IMR-90 (cell line): ENCODE measurements around the gene ABCA3. TPM values are rescaled to one million over a fixed set of nuclear protein-coding genes. Genes with fewer than 3 reads are reported as not detected.

ENCODE experiments used
- ATAC-seq: fragments of 200-7000 bp; cut with Tn5 transposase; 2 replicates; pipeline ENCODE4 v1.9.1; 2020; ENCODE audit warnings: low read depth, mild to moderate bottlenecking, moderate library complexity
- BruUV-seq: library from RNA; stranded (reverse); fragments of 400-500 nt; replicated peaks from 2 replicates; lab custom pipeline; 2021; lab: Mats Ljungman, UMichigan
- CTCF ChIA-PET: fragments of 300-600 bp; formaldehyde crosslinking; extraction: SDS; loops from one replicate; lab custom pipeline; 2021; ENCODE audit warnings: antibody characterized with exemption; lab: Yijun Ruan, JAX
- POLR2A ChIA-PET: fragments of 300-600 bp; sonication (Branson Sonifier 250); formaldehyde crosslinking; loops from one replicate; lab custom pipeline; 2022; ENCODE audit warnings: antibody characterized with exemption; ENCODE audit not compliant: unreplicated experiment; lab: Charles Lee
- DNase-seq: peaks from one replicate; pipeline ENCODE4 v3.0.0; 2013
- H2AFZ ChIP-seq: replicated peaks from 2 replicates; pipeline ENCODE3; 2013; ENCODE audit warnings: low read length, mild to moderate bottlenecking; ENCODE audit not compliant: poor library complexity
- H2AK5ac ChIP-seq: 2 replicates; pipeline ENCODE4 v1.6.1; 2013; ENCODE audit warnings: low read depth, low read length, inconsistent platforms
- H2AK9ac ChIP-seq: replicated peaks from 2 replicates; pipeline ENCODE3; 2013; ENCODE audit warnings: mild to moderate bottlenecking, low read depth, low read length, moderate library complexity; ENCODE audit not compliant: poor library complexity
- H2BK120ac ChIP-seq: 2 replicates; pipeline ENCODE4 v1.6.1; 2013; ENCODE audit warnings: low read depth, low read length, inconsistent platforms
- H2BK15ac ChIP-seq: 3 replicates; pipeline ENCODE4 v1.6.1; 2013; ENCODE audit warnings: low read depth, low read length, inconsistent platforms
- H2BK20ac ChIP-seq: 2 replicates; pipeline ENCODE4 v1.6.1; 2013; ENCODE audit warnings: low read depth, mild to moderate bottlenecking, inconsistent platforms, low read length, moderate library complexity
- H2BK5ac ChIP-seq: 2 replicates; pipeline ENCODE4 v1.6.1; 2013; ENCODE audit warnings: mild to moderate bottlenecking, low read depth, low read length, inconsistent platforms; ENCODE audit not compliant: poor library complexity, severe bottlenecking
- H3K14ac ChIP-seq: replicated peaks from 2 replicates; pipeline ENCODE4 v1.6.1; 2013; ENCODE audit warnings: low read depth, low read length, inconsistent platforms
- H3K18ac ChIP-seq: 2 replicates; pipeline ENCODE4 v1.6.1; 2013; ENCODE audit warnings: low read depth, low read length, control low read depth
- H3K23ac ChIP-seq: 2 replicates; pipeline ENCODE4 v1.6.1; 2013; ENCODE audit warnings: low read depth, low read length, inconsistent platforms
- H3K27ac ChIP-seq: 2 replicates; pipeline ENCODE4 v1.5.1; 2013; ENCODE audit warnings: mild to moderate bottlenecking, control low read depth, low read length; ENCODE audit not compliant: insufficient read depth
- H3K27me3 ChIP-seq: 2 replicates; pipeline ENCODE4 v1.6.1; 2013; ENCODE audit warnings: low read length; ENCODE audit not compliant: control insufficient read depth, insufficient read depth
- H3K36me3 ChIP-seq: 2 replicates; pipeline ENCODE4 v1.6.1; 2013; ENCODE audit warnings: low read length, mixed read lengths; ENCODE audit not compliant: control insufficient read depth, insufficient read depth
- H3K4ac ChIP-seq: 2 replicates; pipeline ENCODE4 v1.6.1; 2013; ENCODE audit warnings: low read depth, low read length, inconsistent platforms
- H3K4me1 ChIP-seq: 2 replicates; pipeline ENCODE4 v1.6.1; 2013; ENCODE audit warnings: low read length, mixed read lengths; ENCODE audit not compliant: control insufficient read depth, insufficient read depth
- H3K4me2 ChIP-seq: 2 replicates; pipeline ENCODE4 v1.6.1; 2013; ENCODE audit warnings: low read depth, mild to moderate bottlenecking, control low read depth, low read length, moderate library complexity
- H3K4me3 ChIP-seq: 2 replicates; pipeline ENCODE4 v1.5.1; 2013; ENCODE audit warnings: low read depth, mild to moderate bottlenecking, control low read depth, low read length, moderate library complexity; ENCODE audit not compliant: insufficient read depth
- H3K56ac ChIP-seq: 2 replicates; pipeline ENCODE4 v1.6.1; 2013; ENCODE audit warnings: low read length, inconsistent platforms; ENCODE audit not compliant: insufficient read depth; ENCODE audit errors: extremely low read depth
- H3K79me1 ChIP-seq, 2 experiments: 2 replicates each; pipeline ENCODE4 v1.6.1; 2013; ENCODE audit warnings: low read length in 2 of 2, inconsistent platforms in 1 of 2, low read depth in 1 of 2
- H3K9ac ChIP-seq: 2 replicates; pipeline ENCODE4 v1.6.1; 2013; ENCODE audit warnings: low read depth, low read length, control low read depth
- H3K9me1 ChIP-seq: 2 replicates; pipeline ENCODE4 v1.6.1; 2013; ENCODE audit warnings: low read length, inconsistent platforms; ENCODE audit not compliant: insufficient read depth
- H3K9me3 ChIP-seq: 2 replicates; pipeline ENCODE4 v1.6.1; 2013; ENCODE audit warnings: low read length; ENCODE audit not compliant: control insufficient read depth, insufficient read depth
- H4K20me1 ChIP-seq: 2 replicates; pipeline ENCODE4 v1.6.1; 2013; ENCODE audit warnings: low read length, inconsistent platforms; ENCODE audit not compliant: insufficient read depth
- H4K5ac ChIP-seq: 2 replicates; pipeline ENCODE4 v1.6.1; 2013; ENCODE audit warnings: mild to moderate bottlenecking, low read depth, low read length, control low read depth
- H4K8ac ChIP-seq, 2 experiments: 2 replicates each; pipeline ENCODE4 v1.6.1; 2013; ENCODE audit warnings: low read depth in 2 of 2, low read length in 2 of 2, control low read depth in 1 of 2, inconsistent platforms in 1 of 2
- H4K91ac ChIP-seq: 2 replicates; pipeline ENCODE4 v1.6.1; 2013; ENCODE audit warnings: low read depth, low read length, inconsistent platforms; ENCODE audit not compliant: insufficient read depth
- CHD1 ChIP-seq: IDR thresholded peaks from 2 replicates; pipeline ENCODE4 v1.6.1; 2012; ENCODE audit warnings: low read depth, low read length, improper control_type of control experiment
- MAFK ChIP-seq: IDR thresholded peaks from 2 replicates; pipeline ENCODE4 v1.6.1; 2012; ENCODE audit warnings: low read depth, low read length, improper control_type of control experiment
- MAZ ChIP-seq: IDR thresholded peaks from 2 replicates; pipeline ENCODE4 v1.6.1; 2012; ENCODE audit warnings: low read depth, mild to moderate bottlenecking, low read length, improper control_type of control experiment, moderate library complexity, borderline replicate concordance
- MXI1 ChIP-seq: IDR thresholded peaks from 2 replicates; pipeline ENCODE4 v1.6.1; 2012; ENCODE audit warnings: low read depth, mild to moderate bottlenecking, low read length, moderate library complexity, borderline replicate concordance
- POLR2A ChIP-seq: IDR thresholded peaks from 2 replicates; pipeline ENCODE4 v1.6.1; 2012; ENCODE audit warnings: mild to moderate bottlenecking, low read depth, low read length
- RFX5 ChIP-seq: IDR thresholded peaks from 2 replicates; pipeline ENCODE4 v1.8.0; 2012; ENCODE audit warnings: low read depth, mild to moderate bottlenecking, low read length, moderate library complexity
- WGBS, 2 experiments: methylation state at CpG; one replicate each; pipeline versions ENCODE4 v1.1.5 to v1.1.7; 2013; ENCODE audit warnings: missing lambda C conversion rate in 2 of 2; ENCODE audit not compliant: insufficient read length in 1 of 2; ENCODE audit errors: extremely low coverage in 2 of 2; 5-methylcytosine and 5-hydroxymethylcytosine counted together
- dilution Hi-C: fragments of 300-500 bp; cut with HindIII; formaldehyde crosslinking; loops from one replicate; pipeline ENCODE4 v1.14.3; 2018; ENCODE audit warnings: low sequenced_read_pairs; ENCODE audit not compliant: unreplicated experiment
- in situ Hi-C: fragments of 300-500 bp; cut with MboI; formaldehyde crosslinking; loops from 3 replicates; pipeline ENCODE4 v1.14.3; 2019; ENCODE audit warnings: low sequenced_read_pairs, inconsistent platforms, mixed read lengths
- intact Hi-C: fragments of 100-400 bp; cut with micrococcal nuclease; formaldehyde crosslinking; loops from 2 replicates; pipeline ENCODE4 v1.10.0; 2022
- polyA plus RNA-seq, 3 experiments: library from polyadenylated mRNA; depleted of rRNA; stranded (reverse); fragments of >200 nt; gene quantifications; 2 replicates each; pipeline ENCODE4 v1.2.3, GENCODE V29; 2012; ENCODE audit warnings: low replicate concordance in 1 of 3
- total RNA-seq: library from RNA; depleted of rRNA; stranded (reverse); fragments of >200 nt; gene quantifications from 2 replicates; pipeline ENCODE4 v1.2.3, GENCODE V29; 2012
- TF ChIP-seq, protein P1 (sequence below): conservative IDR thresholded peaks from 2 replicates; pipeline ENCODE4 v1.5.1; 2012; ENCODE audit warnings: mild to moderate bottlenecking, low read depth, low read length, improper control_type of control experiment
- TF ChIP-seq, protein P2 (sequence below): fragments of 150-350 bp; IDR thresholded peaks from 2 replicates; pipeline ENCODE4 v1.6.1; 2017; ENCODE audit warnings: mild to moderate bottlenecking, antibody characterized with exemption, low read length, low read depth
- TF ChIP-seq, protein P3 (sequence below): fragments of 150-350 bp; IDR thresholded peaks from 2 replicates; pipeline ENCODE4 v1.6.1; 2016; ENCODE audit warnings: low read depth, mild to moderate bottlenecking, low read length, moderate library complexity, borderline replicate concordance

ABCA3 gene
- total and polyA plus RNA-seq, 2 of the 4 experiments (the other 2 are of a cell fraction), result 0.18 to 0.22 TPM

DNA sequence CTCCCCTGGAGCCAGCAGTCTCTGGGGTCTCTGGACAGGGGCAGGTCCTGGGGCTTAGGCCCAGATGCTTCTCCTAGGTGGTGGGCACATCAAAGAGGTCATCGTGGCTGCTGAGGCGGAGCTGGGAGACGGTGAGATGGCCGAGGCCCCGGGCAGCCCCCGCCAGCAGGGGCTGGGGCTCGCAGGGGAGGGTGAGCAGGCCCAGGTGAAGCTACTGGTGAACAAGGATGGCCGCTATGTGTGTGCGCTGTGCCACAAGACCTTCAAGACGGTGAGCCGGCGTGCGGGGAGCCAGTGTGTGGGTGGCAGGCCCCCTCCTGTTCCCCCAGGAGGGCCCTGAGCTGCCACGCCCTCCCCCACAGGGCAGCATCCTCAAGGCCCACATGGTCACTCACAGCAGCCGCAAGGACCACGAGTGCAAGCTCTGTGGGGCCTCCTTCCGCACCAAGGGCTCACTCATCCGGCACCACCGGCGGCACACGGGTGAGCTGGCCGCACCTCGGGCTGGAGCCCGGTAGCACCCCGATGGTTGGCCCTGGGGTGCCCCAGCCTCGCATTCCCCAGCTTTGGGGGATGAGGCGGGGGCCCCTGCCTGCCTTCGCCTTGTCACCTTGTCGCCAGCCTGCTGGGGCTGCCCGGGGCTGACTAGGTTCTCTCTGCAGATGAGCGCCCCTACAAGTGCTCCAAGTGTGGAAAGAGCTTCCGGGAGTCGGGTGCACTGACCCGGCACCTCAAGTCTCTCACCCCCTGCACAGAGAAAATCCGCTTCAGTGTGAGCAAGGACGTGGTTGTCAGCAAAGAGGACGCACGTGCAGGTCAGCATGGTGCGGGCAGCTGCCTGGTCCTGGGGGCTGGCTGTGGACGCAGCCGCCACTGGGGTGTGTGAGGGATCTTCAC lies 108.2 kb downstream of the ABCA3 start (continued):
- TF ChIP-seq RFX5, result no peak

DNA sequence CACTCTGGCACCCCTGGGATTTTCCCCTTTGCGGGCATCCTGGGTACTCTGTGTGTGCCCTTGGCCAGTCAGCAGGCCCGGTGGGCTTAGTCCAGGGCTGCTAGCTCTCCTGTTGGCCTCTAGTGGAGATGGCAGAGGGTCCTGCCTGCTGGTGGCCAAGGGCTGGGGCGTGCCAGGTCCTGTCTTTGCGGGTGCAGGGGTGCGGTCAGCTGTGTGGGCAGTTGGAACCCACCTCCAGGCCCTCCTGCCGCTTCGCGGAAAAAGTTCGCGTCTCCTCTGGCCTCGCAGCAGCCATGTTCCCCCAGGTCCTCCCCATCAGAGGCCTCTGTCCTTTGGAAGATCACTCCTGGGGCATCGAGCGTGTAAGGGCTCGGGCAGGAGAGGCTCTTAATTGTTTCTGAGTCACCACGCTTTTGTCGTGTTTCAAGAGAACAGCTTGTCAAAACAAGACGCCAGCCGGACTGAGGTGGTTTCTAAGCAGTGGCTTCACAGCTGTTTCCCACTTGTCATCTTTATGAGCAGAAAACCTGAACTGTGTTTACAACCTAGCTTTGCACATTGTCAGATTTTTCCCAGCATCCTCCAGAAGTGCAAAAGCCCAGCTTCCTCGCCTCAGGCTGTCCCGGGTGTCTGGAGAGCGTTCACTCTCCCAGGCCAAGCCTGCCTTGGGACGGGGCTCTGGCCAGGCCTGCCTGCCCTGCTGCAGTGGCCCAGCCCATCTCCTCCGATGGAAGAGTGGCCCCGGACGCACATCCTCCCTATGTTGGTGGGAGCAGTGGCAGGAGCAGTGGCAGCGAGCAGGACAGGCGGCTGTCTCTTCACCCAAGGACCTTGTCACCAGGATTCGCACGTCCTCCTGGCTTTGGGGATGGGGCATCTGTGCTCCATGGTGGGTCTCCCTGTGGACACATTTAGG lies 109.3 kb downstream of the ABCA3 start:
- Histone ChIP-seq H3K9me1 (peaks cover 6% of the 10 kb centered on the region; the same call in 1 of the 2 replicates), H2BK5ac (no peak overlapping the region), H3K4me2 (no peak overlapping the region), H3K56ac (no peak overlapping the region), H2BK15ac (no peak overlapping the region), H2AFZ (no peak overlapping the region), H3K9me3 (no peaks in the 10 kb centered on the region), H4K5ac (no peak overlapping the region), H4K20me1 (peaks cover 24% of the 10 kb centered on the region), H3K79me1 (peaks cover 2 to 25% of the 10 kb centered on the region in 2 experiments; a peak in 3 of 4 replicates), H2BK120ac (no peak overlapping the region), H3K18ac (no peak overlapping the region), H2AK5ac (no peak overlapping the region), H4K8ac (no peak overlapping the region), H2AK9ac (no peak overlapping the region), H3K27ac (no peak overlapping the region), H3K9ac (no peak overlapping the region), H3K4me1 (peaks cover 4% of the 10 kb centered on the region), H2BK20ac (no peak overlapping the region), H3K23ac (no peak overlapping the region), H4K91ac (no peak overlapping the region), H3K27me3 (peaks cover under 1% of the 10 kb centered on the region; the same call in 1 of the 2 replicates), H3K36me3 (peaks cover 60% of the 10 kb centered on the region), H3K4me3 (no peak overlapping the region), H3K4ac (no peak overlapping the region), H3K14ac (no peak overlapping the region)
- WGBS, 2 experiments, result 82% methylated on average over 16 of the region's 29 CpGs; no CpG with 5 or more reads in 1 of the 2 experiments
- BruUV-seq, result no TSS peak
- POLR2A ChIA-PET, result no interaction called here
- DNase-seq (no peak), ATAC-seq (no peak)
- dilution Hi-C loops (no loop called here), intact Hi-C loops (no loop called here), in situ Hi-C loops (no loop called here)
- CTCF ChIA-PET, result no interaction called here
- TF ChIP-seq, protein P1, sequence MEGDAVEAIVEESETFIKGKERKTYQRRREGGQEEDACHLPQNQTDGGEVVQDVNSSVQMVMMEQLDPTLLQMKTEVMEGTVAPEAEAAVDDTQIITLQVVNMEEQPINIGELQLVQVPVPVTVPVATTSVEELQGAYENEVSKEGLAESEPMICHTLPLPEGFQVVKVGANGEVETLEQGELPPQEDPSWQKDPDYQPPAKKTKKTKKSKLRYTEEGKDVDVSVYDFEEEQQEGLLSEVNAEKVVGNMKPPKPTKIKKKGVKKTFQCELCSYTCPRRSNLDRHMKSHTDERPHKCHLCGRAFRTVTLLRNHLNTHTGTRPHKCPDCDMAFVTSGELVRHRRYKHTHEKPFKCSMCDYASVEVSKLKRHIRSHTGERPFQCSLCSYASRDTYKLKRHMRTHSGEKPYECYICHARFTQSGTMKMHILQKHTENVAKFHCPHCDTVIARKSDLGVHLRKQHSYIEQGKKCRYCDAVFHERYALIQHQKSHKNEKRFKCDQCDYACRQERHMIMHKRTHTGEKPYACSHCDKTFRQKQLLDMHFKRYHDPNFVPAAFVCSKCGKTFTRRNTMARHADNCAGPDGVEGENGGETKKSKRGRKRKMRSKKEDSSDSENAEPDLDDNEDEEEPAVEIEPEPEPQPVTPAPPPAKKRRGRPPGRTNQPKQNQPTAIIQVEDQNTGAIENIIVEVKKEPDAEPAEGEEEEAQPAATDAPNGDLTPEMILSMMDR, result no peak
- TF ChIP-seq MAFK, result no peak
- TF ChIP-seq RFX5, result no peak
- no peak for TF ChIP-seq POLR2A
- TF ChIP-seq MAZ, result no peak
- TF ChIP-seq, protein P2, sequence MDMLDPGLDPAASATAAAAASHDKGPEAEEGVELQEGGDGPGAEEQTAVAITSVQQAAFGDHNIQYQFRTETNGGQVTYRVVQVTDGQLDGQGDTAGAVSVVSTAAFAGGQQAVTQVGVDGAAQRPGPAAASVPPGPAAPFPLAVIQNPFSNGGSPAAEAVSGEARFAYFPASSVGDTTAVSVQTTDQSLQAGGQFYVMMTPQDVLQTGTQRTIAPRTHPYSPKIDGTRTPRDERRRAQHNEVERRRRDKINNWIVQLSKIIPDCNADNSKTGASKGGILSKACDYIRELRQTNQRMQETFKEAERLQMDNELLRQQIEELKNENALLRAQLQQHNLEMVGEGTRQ, result no peak
- TF ChIP-seq, protein P3, sequence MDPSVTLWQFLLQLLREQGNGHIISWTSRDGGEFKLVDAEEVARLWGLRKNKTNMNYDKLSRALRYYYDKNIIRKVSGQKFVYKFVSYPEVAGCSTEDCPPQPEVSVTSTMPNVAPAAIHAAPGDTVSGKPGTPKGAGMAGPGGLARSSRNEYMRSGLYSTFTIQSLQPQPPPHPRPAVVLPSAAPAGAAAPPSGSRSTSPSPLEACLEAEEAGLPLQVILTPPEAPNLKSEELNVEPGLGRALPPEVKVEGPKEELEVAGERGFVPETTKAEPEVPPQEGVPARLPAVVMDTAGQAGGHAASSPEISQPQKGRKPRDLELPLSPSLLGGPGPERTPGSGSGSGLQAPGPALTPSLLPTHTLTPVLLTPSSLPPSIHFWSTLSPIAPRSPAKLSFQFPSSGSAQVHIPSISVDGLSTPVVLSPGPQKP, result no peak
- TF ChIP-seq MXI1, result no peak
- TF ChIP-seq CHD1, result no peak
